ENCODE data around the gene SERPINF2. TPM values are rescaled to one million over a fixed set of nuclear protein-coding genes. Genes with fewer than 3 reads are reported as not detected.

SERPINF2 gene
- total and polyA plus RNA-seq, 2 experiments from 2014 or later: 0.66 to 1.2 TPM

GRCh38 chr17:1693339-1693738, 49.3 kb upstream of the SERPINF2 start:
- Mint-ChIP-seq H3K4me1 (no peaks in the 10 kb centered on the region; the same call in 2 of the 3 replicates), H3K4me3 (no peak overlapping the region), H3K9me3 (peaks cover 31% of the 10 kb centered on the region), H3K27me3 (ENCODE audit: insufficient read depth, low read depth, poor library complexity) (peaks cover 13% of the 10 kb centered on the region), H3K36me3 (ENCODE audit: low read depth) (peaks cover 17% of the 10 kb centered on the region), H3K27ac (no peak overlapping the region)
- no peaks in the 10 kb centered on the region for H3K4me1 ChIP-seq (ENCODE audit: insufficient read depth)
- no peak overlapping the region for H3K4me2 ChIP-seq
- H3K9me2 ChIP-seq (ENCODE audit: insufficient read depth): no peaks in the 10 kb centered on the region; the same call in 1 of the 2 replicates
- TF ChIP-seq POLR2AphosphoS5 (IDR thresholded peaks at IDR 0.05; ENCODE audit: low read depth): no peak
- TF ChIP-seq CTCF (conservative IDR thresholded peaks at IDR 0.05; ENCODE audit: low read depth in 2 of 2): no peak
- TF ChIP-seq JUNB (IDR thresholded peaks at IDR 0.05; ENCODE audit: unreplicated experiment): no peak
- no peak for TF ChIP-seq CREB1 (CRISPR knock-in tag; IDR thresholded peaks at IDR 0.05; ENCODE audit: low read depth)
- no peak for TF ChIP-seq NANOG (IDR thresholded peaks at IDR 0.05; ENCODE audit: borderline replicate concordance)
- TF ChIP-seq ZNF114 (CRISPR knock-in tag; IDR thresholded peaks at IDR 0.05): no peak
- no peak for TF ChIP-seq EZH2phosphoT487 (IDR thresholded peaks at IDR 0.05; ENCODE audit: unreplicated experiment)
- no peak for TF ChIP-seq ETS1 (IDR thresholded peaks at IDR 0.05)
- TF ChIP-seq REST (IDR thresholded peaks at IDR 0.05; ENCODE audit: unreplicated experiment): no peak
- no peak for TF ChIP-seq ZNF331 (CRISPR knock-in tag; IDR thresholded peaks at IDR 0.05; ENCODE audit: low read depth)
- TF ChIP-seq STAT1 (IDR thresholded peaks at IDR 0.05; ENCODE audit: unreplicated experiment): no peak
- TF ChIP-seq ZNF462 (CRISPR knock-in tag; IDR thresholded peaks at IDR 0.05): no peak
- H3K36me3 ChIP-seq (ENCODE audit: insufficient read depth): no peaks in the 10 kb centered on the region
- no peaks in the 10 kb centered on the region for H3K27me3 ChIP-seq (ENCODE audit: insufficient read depth)
- ATAC-seq: no peak
- H3K79me2 ChIP-seq (replicated peaks; ENCODE audit: insufficient read depth): no peaks in the 10 kb centered on the region
- no peaks in the 10 kb centered on the region for H3F3A ChIP-seq (replicated peaks; ENCODE audit: low read depth)
- no peaks in the 10 kb centered on the region for H4K20me1 ChIP-seq (replicated peaks; ENCODE audit: insufficient read depth)
- no peak overlapping the region for H3K4me3 ChIP-seq
- H3K27ac ChIP-seq (ENCODE audit: low read depth): no peak overlapping the region
- H2AFZ ChIP-seq: no peak overlapping the region
- no peak for DNase-seq (ENCODE audit: low spot score)

Data from GM23338 (cell line).